ENCODE results near the gene CTDP1.
A peak's percentile ranks its signal among the peaks of the same experiment; 100 is the strongest.

CTDP1 gene

DNA sequence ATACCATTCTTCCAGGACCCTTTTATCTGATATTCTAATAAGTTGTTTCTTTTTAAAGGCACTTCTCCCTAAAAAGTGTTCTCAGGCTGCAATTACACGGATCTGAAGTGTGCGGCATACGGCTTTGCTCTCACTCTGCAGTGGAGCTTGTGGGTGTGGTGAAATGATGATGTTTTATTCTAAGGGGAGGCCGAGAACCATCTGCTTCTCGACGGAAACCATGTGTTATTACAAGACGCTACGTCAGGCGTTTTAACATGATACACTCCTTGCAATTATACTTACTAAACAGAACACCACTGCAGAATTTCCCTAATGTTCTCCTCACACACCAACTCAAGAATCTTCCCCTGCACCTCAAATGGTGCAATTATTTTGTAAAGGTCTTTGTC lies 34.9 kb upstream of the CTDP1 start:
- DNase-seq = no peak

GRCh38 chr18:79645291-79645983 lies 34.2 kb upstream of the CTDP1 start:
- no peak for DNase-seq

DNA sequence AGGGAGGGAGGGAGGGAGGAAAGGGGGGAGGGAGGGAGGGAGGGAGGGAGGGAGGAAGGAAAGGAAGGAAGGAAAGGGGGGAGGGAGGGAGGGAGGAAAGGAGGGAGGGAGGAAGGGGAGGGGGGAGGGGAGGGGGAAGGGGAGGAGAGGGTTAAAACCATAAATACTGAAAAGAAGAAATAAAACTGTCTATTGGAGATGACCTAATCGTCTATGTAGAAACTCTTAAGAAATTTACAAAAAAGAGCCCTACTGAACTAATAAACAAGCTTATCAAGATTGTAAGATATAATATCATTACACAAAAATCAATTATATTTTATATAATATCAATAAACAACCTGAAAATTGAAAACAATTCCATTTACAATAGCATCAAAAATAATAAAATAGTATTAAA lies 32.3 kb upstream of the CTDP1 start:
- DNase-seq = no peak

DNA sequence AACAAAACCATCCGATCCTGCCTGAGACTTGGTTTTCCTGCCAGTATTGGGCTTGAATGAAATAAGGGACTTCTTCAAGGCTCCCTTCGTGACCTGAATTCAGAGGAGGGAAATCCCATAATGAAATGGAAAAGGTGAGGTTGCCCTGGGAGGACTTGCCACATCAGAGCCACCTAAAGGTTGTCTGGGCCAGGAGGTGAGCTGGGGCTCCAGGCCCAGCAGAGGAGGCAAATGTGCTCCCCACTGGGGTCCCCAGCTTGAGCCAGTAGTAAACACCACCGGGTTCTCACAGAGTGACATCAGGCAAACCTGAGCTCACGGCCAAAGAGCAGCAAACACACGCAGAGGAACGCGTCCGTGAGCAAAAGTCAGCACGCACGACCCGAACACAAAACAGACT lies 28.6 kb upstream of the CTDP1 start:
- no peak for DNase-seq

- no peak for DNase-seq
Measured at GRCh38 chr18:79657342-79657996, 22.1 kb upstream of the CTDP1 start.

- no peak for DNase-seq
Measured at GRCh38 chr18:79658366-79658765, 21.2 kb upstream of the CTDP1 start.

DNA sequence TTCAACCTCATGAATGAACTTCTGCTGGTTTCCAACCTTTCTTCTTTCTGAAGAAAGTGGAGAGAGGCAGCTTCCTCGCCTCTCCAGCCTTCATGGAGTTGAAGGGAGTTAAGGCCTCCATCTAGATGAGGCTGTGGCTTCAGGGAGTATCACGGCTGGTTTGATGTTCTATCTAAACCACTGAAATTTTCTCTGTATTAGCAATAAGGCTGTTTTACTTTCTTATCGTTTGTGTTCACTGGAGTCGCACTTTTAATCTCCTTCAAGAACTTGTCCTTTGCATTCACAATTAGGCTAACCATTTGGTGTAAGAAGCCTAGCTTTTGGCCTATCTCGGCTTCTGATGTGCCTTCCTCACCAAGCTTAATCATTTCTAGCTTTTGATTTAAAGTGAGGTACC lies 19.9 kb upstream of the CTDP1 start:
- DNase-seq = no peak

- no peak for DNase-seq
Measured at GRCh38 chr18:79662034-79662433, 17.6 kb upstream of the CTDP1 start.

- DNase-seq = no peak
Measured at GRCh38 chr18:79662439-79662838, 17.2 kb upstream of the CTDP1 start.

GRCh38 chr18:79664525-79665125 lies 15.0 kb upstream of the CTDP1 start:
- DNase-seq = no peak

- no peak for DNase-seq
Measured at GRCh38 chr18:79668203-79668602, 11.4 kb upstream of the CTDP1 start.

DNA sequence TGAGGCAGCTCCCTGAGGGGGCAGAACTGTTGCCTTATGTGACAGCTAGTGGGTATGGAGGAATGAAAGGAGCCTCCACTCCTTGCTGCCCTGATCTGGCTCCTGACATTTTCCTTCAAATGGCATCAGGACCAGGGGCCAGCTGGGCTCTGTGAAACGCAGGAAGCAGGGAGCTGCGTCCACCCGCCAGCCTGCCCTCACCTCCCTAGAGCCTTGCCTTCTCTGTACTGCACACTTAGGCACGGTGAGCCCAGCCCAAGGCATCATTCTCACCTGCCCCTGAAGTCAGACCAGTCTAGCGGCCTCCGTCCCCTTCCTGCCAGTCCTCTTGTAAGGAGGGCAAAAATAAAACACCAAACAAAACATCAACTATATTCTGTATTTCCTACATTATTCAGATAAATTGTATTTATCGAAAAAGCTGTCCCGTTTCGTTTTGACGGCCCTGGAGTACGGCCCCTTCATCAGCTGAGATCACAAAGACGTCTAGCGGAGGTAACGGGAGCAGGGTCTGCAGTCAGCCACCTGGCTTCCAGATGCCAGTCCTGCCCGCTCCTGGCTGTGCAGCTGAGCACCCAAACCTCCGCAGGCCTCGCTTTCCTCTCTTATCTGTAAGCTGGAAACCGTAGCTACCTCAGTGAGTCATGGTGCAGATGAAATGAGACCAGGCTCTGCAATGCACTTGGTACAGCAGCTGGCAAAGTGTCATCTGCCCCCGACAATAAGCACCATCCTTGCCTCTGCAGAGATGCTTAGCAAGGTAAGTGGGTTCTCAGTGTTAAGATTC lies 6.9 kb upstream of the CTDP1 start:
- DNase-seq = no peak

DNA sequence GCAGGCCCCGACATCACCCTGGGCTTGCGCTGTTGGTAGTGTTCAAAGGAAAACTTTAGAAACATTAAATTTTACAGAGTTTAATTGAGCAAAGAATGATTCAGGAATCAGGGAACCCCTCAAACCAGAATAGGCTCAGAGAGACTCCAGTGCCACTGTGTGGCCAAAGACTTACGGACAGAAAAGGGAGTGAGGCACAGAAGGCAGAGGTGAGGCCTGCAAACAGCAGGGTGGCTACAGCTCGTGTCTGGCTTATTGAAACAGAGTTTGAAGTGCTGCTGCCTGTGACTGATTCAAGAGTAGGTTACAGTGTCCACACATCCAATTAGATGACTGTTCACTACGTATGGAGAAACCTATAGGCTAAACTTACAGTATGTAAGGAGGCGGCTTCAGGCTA lies 2.4 kb upstream of the CTDP1 start:
- no peak for DNase-seq

- DNase-seq = no peak
Measured at GRCh38 chr18:79677840-79678239, 1.8 kb upstream of the CTDP1 start.

DNA sequence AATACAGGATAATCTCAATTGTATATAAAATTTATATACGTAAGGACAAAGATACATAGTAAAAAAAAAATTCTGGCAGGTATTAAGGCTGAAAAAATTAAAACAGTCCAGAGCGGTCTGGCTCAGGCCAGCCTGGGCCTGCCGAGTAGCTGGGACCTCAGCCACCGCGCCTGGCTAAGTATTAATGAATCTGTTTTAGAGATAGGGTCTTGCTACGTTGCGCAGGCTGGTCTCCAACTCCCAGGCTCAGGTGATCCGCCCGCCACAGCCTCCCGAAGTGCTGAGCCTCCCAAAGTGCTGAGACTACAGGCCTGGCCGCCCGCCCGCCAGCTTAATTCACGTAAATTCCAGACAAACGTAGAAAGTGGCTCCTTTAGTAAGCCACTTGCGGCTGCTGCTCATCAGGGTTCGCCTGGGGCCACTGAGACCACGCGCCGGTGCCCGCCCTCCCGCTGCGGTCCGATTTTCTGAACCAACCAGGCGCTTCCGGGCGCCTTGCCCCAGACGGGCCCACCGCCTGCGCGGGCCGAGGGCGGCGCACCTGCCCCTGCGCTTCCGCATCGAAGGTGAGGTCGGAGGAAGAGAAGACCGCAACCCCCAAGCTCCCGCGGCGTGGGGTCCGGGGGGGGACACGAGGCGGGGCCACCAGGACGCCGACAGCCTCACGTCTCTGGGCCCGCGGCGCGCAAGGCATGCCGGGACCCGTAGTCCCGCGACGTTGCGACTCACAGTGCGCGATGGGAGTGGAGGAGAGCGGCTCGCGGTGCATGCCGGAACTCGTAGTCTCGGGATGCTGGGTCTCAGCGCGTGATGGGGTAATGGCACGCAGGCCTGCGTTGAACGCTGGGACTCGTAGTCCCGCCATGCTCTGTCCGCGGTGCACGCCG lies 695 bp upstream of the CTDP1 start:
- peak; percentile 88 for DNase-seq

GRCh38 chr18:79680100-79680879 lies 687 bp downstream of the CTDP1 start:
- no peak for DNase-seq

DNA sequence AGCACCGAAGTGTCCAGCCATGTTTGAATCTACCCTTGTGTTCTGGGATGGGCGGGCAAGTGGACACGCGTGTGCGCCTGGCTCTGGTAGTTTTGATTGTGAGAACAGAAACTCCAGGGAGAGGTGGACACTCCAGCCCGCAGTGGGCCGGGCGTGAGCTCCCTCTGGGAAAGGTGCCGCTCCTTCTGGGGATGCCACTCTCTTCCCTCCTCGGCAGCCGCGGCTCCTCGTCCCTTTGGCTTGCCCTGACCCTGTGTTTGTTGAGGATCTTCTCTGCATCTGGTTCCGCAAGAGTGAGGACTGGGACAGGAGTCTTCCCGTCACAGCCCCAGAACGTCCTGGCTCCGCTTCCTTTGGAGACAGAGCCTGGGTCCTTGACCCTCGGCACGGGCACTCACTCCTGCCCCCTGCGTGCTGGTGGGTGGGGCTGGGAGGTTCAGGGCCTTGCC lies 1.3 kb downstream of the CTDP1 start:
- DNase-seq = no peak

DNA sequence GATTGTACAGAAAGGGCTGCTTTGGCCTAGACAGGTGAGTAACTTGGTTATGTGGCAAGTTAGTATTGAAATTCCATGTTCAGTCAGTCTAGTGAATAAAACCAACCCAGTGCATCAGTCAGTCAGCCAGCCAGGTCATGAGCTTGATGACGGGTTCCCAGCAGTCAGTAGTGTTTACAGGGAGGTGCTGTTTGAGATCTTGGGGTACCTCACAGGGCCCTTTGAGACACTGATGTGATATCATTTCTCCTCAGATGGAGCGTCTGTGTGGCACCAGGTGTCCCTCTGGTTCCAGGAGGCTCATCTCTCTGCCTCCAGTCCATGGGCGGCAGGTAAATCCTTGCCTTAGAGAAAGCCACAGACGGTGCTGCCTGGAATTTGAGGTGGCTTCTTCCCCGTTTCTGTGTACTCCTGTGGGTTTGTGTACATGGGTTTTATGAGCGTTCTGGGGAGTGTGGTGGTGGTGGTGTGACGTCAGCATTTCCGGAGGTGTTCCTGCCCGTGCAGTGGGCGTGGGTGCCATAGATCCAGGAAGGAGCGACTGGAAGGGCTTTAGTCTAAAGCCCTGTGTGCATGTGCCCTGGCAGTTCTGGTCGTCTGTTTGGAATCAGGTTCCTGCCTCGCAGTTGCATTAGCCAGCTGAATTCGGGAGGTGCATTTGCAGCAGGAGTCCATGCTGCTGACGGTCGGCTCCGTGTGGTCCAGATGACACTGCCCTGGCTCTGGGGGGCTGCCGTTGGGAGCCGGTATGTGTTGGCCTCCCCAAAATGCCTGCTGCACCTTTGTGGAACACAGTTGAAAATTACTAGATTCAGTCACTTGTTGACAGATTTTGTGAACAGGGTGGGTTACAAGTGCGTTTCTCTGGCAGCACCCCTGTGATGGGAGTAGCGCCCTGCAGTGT lies 2.1 kb downstream of the CTDP1 start:
- no peak for DNase-seq

- no peak for DNase-seq
Measured at GRCh38 chr18:79682481-79682880, 2.9 kb downstream of the CTDP1 start.

DNA sequence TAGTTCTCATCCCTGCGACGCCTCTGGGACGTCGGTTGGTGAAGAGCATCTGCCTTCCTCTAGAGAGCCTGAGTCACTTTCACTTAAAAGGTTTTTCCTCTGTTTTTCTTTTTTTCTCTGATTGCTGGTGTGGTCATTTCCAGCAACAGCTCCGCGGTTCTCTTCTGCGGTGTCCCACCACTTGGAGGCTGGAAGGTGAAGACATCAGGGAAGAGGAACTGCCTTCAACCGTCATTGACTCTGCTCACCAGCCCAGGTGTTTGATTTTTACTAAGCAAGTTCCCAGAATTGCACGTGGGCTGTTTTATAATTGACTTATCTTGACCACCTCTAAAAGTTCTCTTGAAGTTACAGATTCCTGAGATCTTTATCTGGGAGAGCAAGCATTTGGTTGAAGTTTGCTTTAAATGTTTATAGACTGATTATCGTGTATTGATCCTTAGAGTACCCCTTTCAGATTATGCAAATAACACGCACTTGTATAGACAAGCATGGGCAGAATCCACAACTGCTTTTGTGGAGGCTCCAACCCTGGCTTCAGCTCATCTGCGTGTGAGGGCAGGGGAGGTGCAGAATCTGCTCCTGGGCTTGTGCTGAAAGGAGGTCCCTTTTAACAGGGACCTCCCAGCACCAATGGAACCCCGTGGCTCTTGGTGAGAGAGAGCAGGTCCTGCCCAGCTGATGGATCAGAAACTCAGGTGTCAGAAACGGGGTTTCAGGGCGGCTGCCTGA lies 3.5 kb downstream of the CTDP1 start:
- no peak for DNase-seq
